Ammon's horn (tissue), 1 donor: Measurements from ENCODE around the gene GAST.
"Not testable (repeated sequence)": the region's sequence is repeated elsewhere in the genome, so short reads cannot be mapped to it uniquely, and the experiment has no call there.

Source experiments
- DNase-seq: peaks from one replicate; pipeline ENCODE4 v3.0.0-alpha.2; 2016; ENCODE audit warnings: low spot score

Gene GAST

GRCh38 chr17:41711669-41712400 lies at the start of gene GAST:
Gene GAST (plus strand): TSS chr17:41712331. CDS start chr17:41715437, 3,106 bp downstream.
- no peak for DNase-seq

- no peak for DNase-seq
Observed at GRCh38 chr17:41663451-41664171, 48.5 kb upstream of the GAST start.

GRCh38 chr17:41664172-41664457 lies 48.0 kb upstream of the GAST start:
- no peak for DNase-seq

- DNase-seq, result no peak
Observed at GRCh38 chr17:41664587-41665565, 47.3 kb upstream of the GAST start.

GRCh38 chr17:41665566-41666236 lies 46.4 kb upstream of the GAST start:
- DNase-seq, result peak; percentile 89

GRCh38 chr17:41666237-41666641 lies 45.9 kb upstream of the GAST start:
- DNase-seq, result peak; percentile 55

- DNase-seq, result peak; percentile 88
Observed at GRCh38 chr17:41666708-41667279, 45.3 kb upstream of the GAST start.

- no peak for DNase-seq
Observed at GRCh38 chr17:41667280-41668041, 44.7 kb upstream of the GAST start.

- DNase-seq, result no peak
Observed at GRCh38 chr17:41672153-41672552, 40.0 kb upstream of the GAST start.

GRCh38 chr17:41675157-41676057 lies 36.7 kb upstream of the GAST start:
- DNase-seq, result not testable (repeated sequence)

- no peak for DNase-seq
Observed at GRCh38 chr17:41676058-41676419, 36.1 kb upstream of the GAST start.

GRCh38 chr17:41678411-41678906 lies 33.7 kb upstream of the GAST start:
- no peak for DNase-seq

- no peak for DNase-seq
Observed at GRCh38 chr17:41678907-41679739, 33.0 kb upstream of the GAST start.

- DNase-seq, result no peak
Observed at GRCh38 chr17:41679740-41680425, 32.2 kb upstream of the GAST start.

GRCh38 chr17:41680426-41681040 lies 31.6 kb upstream of the GAST start:
- peak; percentile 49 for DNase-seq

- no peak for DNase-seq
Observed at GRCh38 chr17:41681776-41682175, 30.4 kb upstream of the GAST start.

GRCh38 chr17:41682631-41683030 lies 29.5 kb upstream of the GAST start:
- no peak for DNase-seq
